Inflammatory macrophage treated with lipopolysaccharide for 4 hours (primary cell): ENCODE measurements around the gene TUBGCP3.
"Not testable (repeated sequence)": the region's sequence is repeated elsewhere in the genome, so short reads cannot be mapped to it uniquely, and the experiment has no call there.

ENCODE experiments used
- DNase-seq: peaks from one replicate; pipeline ENCODE4 v3.0.0-alpha.2; 2020

The TUBGCP3 gene

DNA sequence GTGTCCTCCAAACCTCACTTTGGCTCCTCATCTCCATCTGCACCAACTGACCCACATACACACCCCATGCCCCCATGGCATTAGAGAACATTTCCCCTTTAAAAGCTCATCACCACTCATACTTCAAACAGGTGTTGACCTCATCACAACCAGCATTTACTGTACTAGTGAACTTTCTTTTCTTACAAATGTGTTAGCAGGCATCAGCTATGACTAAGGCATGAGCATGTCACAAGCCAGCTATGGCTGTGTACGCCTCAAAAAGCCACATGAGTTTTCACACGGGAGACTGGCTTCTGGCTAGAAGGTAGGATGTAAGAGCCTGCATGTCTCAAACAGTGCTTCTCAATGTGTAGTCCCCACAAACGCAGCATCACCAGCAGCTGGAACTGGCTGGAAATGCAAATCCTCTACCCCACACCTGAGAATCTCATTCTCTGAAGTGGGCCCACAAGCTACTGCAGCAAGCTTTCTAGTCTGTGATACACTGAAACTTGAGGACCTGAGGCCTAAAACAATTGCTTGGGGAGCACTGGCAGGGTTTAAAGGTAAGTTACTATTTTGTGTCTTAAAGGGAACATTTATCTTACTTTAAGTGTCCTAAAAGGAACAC, 66.8 kb downstream of the TUBGCP3 start:
- DNase-seq = no peak

- no peak for DNase-seq
Observed at GRCh38 chr13:112519517-112520060, 68.4 kb downstream of the TUBGCP3 start.

- DNase-seq = no peak
Observed at GRCh38 chr13:112516218-112516617, 71.7 kb downstream of the TUBGCP3 start.

DNA sequence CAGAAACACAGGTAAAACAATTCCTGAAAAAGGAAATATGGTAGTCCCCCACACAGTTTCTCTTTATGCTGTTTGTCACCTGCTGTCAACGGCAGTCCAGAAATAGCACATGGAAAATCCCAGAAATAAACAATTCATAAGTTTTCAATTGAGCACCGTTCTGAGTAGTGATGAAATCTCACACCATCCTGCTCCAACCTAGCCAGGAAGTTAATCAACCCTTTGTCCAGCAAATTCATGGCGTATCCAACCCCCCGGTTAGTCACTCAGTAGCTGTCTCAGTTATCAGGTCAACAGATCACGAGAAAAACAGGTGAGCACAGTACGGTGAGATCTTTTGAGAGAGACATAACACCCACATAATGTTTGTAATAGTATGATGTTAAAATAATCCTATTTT, 74.2 kb downstream of the TUBGCP3 start:
- no peak for DNase-seq

DNA sequence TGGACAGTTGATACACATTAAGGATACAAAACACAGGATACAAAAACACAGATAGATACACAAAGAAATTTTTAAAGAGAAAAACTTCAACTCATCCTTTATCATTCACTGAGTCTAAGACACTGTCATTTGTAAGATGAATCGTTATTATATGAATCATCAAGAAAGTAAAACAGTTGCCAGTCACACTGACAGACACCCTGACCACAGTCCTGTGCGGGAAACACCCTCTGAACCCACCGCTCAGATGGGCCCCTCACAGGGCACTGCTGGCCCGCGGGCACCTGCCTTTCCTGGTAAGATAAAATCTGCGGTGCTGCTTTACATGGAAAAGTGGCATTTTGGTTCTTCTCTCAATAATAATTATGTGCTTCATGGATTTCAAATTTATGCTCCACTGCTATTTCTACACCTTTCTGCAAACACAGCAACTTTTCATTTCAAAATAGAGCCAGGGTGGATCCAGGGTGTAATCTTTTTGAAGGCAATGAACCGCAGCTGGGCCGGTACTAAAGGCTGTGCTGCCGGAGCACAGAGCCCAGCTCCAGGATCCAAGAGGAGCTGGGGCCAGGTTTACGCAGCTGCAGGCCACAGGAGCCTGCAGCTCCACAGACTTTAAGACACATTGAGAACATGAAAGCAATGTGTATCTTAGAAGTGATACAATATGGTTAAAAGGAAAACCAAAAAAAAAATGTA, 76.8 kb downstream of the TUBGCP3 start:
- DNase-seq = no peak

- DNase-seq = peak; percentile 21
Observed at GRCh38 chr13:112510002-112510780, 77.8 kb downstream of the TUBGCP3 start.

DNA sequence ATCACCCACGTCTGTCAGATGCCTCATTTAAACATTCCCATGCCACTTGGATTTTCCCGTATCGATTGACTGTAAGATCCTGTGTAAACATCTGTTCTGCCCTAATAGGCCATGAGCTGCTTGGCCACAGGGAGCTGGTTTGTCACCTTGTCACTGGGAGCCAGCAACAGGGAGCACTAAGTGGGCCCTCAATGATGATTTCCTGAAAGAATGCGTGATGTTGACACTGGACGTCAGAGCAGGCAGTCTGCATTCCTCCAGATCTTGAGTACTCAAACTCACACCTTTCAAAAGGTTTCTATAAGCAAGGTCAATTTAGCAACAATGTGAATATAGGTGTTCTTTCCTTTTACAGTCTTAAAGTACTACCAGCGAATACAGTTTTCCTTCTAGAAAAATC, 78.8 kb downstream of the TUBGCP3 start:
- DNase-seq = no peak

DNA sequence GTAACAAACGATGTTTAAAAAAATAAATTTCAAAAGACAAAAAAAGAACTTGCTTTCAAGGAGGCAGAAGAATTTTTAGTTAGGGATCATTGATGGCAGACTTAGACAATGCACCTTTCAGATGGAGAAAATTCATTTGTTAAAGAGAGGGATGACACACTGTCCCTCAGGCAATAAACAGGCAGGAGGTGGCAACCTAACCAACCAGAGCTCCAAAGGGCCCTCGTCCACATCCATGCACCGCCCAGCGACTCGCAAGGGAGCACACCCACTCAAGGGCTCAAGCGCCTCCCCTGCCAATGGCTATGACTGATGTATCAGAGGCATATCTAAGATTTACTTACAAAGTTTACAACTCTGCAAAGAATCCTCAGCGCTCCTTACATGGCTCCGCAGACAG, 81.9 kb downstream of the TUBGCP3 start:
- DNase-seq = no peak

GRCh38 chr13:112496166-112496565, 91.8 kb downstream of the TUBGCP3 start:
- no peak for DNase-seq

DNA sequence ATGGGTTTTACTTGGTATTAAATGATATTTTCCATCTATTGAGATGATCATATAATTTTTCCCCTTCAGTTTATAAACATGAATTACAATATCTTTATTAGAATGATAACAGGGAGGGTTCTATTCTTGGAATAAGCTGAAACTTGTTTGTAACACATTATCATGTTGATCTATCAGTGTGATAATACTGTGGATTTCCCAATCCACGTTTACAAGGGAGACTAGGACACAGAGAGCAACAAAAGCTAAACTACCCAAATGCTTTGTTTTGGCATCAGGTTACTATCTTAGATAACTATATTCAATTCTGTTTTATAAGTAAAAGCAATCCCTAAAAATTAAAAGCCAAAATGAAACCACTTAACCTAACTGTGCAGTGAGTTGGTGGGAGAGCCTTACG, 92.5 kb downstream of the TUBGCP3 start:
- DNase-seq = no peak

GRCh38 chr13:112489199-112489598, 98.8 kb downstream of the TUBGCP3 start:
- no peak for DNase-seq

- DNase-seq = not testable (repeated sequence)
Observed at GRCh38 chr13:112488343-112489050, 99.5 kb downstream of the TUBGCP3 start.

GRCh38 chr13:112487127-112487517, 100.8 kb downstream of the TUBGCP3 start:
- no peak for DNase-seq

DNA sequence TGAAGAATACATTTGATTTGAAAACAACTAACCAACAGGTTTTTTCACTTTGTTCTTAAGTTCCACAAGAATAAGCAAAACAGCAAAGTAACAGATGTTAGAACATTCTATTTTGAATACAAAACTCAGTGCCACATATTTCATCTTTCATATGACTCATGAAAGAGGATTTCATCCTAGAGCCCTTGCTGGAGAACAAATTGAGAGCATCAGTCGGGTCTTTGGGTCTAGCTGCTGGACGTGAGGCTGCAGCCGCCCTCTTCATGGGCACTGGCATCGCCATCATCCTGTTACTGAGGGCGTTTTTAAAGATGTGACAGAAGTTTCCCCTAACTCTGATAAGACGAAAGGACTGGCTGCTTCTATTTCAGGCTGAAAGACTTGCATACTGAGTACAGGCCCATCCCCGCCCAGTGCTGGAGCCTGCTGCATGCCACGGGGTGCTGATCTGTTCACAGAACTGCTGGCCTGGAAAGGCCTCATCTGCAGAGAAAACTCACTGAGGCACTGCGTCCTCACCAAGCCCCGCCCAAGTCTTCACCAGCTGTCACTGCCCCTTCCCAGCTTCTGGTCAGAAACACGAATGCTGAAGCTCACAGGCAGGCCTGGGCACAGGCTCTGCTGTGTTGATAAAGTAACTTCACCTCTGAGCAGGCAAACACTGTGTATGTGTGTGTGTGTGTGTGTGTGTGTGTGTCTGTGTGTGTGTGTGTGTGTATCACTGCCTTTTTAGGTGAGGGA, 101.4 kb downstream of the TUBGCP3 start:
- no peak for DNase-seq

DNA sequence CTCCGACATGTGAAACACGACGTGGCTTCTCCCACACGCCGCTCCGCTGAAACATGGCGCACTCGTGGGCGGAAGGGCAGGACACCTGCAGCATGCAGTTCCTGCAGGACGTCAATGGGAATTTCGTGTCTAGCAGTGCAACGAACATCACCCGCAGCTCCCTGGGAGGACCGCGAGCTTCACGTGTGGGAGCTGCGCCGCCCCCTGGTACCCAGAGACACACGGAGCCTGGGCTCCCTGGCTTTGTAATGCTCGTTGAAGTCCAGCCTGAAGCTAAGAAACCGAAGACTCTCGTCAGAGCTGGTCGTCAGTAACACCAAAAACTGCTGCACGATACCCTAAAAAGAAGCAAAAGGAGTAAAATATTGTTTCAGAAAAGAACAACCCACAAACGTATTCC, 102.1 kb downstream of the TUBGCP3 start:
- DNase-seq = not testable (repeated sequence)

DNA sequence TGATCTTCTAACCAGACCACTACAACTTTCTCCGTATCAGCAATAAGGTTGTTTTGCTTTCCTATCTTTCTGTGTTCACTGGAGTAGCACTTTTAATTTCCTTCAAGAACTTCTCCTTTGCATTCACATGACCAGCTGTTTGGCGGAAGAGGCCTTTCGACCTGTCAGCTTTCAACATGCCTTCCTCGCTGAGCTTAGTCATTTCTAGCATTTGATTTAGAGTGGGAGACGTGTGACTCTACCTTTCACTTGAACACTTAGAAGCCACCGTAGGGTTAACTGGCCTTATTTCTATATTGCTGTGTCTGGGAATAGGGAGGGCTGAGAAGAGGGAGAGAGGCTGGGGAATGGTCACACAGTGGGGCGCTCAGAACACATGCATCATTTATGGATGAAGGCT, 104.7 kb downstream of the TUBGCP3 start:
- DNase-seq = peak; percentile 2

DNA sequence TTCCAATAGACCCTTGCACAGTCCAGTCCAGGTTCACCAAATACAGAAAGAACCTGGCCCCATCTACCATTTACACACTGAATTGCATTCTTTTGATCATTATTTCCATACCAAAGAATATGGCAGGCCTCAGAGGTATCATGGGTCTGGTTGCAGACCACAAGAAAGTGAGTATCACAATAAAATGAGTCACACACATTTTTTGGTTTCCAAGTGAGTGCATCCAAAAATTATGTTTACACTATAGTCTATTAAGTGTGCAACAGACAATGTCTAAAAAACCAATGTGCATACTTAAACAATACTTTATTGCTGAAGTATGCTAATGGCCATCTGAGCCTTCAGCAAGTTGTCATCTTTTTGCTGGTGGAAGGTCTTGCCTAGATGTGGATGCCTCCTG, 106.5 kb downstream of the TUBGCP3 start:
- no peak for DNase-seq

DNA sequence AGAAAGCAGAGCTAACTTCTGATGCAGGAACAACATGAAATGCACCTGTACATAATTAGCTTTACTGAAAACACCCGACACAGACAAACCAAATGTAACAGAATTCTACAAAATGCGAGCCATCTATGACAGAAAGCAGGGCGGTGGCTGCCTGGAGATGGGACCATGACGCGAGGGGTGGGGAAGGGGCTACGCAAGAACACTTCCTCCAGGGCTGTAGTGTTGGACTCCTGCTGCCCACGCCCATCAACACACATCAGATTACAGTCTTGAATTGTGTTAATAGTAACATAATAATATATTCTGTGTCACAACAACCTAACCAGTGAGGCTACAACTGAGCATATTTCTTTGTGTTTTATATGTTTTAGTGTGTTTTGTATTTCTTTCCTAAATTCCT, 108.6 kb downstream of the TUBGCP3 start:
- no peak for DNase-seq

DNA sequence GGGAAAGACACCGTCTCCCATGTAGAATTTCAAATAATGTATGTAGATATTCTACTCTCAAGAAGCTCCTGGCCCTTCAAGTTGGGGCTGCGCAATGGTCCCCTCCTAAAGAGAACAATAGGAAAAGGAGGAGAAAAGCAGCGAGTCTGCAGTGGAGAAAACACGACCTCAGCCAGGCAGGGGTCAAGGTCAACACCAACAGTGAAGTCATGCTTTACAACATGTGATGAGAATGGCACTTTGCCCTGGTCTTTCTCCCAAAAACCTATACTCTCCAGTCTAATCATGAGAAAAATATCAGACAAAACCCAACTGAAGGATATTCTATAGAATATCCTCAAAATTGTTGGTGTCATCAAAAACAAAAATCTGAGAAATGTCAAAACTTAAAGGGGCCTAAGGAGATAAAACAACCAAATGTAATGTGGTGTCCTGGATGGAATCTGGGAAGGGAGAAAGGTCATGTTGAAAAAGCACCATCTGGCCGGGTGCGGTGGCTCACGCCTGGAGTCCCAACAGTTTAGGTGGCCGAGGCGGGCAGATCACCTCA, 110.8 kb downstream of the TUBGCP3 start:
- DNase-seq = no peak

GRCh38 chr13:112475889-112476288, 112.1 kb downstream of the TUBGCP3 start:
- DNase-seq = no peak

- DNase-seq = no peak
Observed at GRCh38 chr13:112474869-112475268, 113.1 kb downstream of the TUBGCP3 start.

DNA sequence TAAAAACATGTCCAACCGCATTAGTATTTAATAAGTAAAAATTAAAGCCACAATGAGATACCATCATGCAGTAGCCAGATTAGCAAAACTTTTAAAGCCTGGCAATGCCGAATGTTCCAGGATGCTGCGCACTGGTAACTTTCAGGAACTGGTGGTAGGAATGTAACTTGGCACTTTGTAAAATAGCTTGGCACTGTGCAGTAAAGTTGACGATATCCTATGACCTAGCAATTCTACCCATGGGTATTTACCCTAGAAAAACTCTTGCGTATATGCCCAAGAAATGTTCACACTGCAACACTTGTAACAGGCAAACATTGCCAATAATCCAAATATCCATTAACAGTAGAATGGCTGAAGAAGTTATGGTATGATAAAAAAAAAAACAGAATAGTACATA, 114.1 kb downstream of the TUBGCP3 start:
- DNase-seq = no peak
